ENCODE results near the gene LUZP2. TPM values are rescaled to one million over a fixed set of nuclear protein-coding genes. Genes with fewer than 3 reads are reported as not detected.

The LUZP2 gene
- total and polyA plus RNA-seq, 2 donors (not counting 1 experiment from before 2014, with no cell fraction given), result not detected

DNA sequence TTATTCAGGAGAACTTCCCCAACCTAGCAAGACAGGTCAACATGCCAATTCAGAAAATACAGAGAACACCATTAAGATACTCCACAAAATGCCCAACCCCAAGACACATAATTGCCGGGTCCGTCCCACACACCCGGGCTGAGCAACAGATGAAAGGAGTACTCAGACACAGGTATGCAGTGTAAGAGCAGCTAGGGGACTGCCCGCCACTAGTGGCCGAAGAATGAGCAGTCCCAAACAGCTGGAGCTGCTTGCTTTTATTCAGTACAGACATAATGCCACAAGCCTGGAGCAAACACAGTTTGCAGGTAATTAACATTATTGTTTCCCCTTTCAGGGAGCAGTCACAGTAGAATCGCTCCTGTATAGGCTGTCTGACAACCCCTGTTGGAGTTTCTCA, 364.6 kb downstream of the LUZP2 start:
- ATAC-seq (ENCODE audit: low read depth) (no peak), DNase-seq (no peak)
- no peaks in the 10 kb centered on the region for H3K27me3 Mint-ChIP-seq
- ChIA-PET POLR2A (no interaction called here), CTCF (no interaction called here)
- H3K36me3 ChIP-seq (replicated peaks in 1 of 2; ENCODE audit: control extremely low read depth in 1 of 2, control insufficient read depth in 1 of 2, extremely low read depth in 1 of 2, insufficient read depth in 2 of 2, low read length in 1 of 2), result no peaks in the 10 kb centered on the region
- intact Hi-C loops (cut with micrococcal nuclease), result no loop called here
- H3K4me3 ChIP-seq (ENCODE audit: control extremely low read depth in 1 of 5, extremely low read depth in 1 of 5, insufficient read depth in 1 of 5, low read depth in 2 of 5, low read length in 4 of 5), result no peak overlapping the region
- H3K27ac ChIP-seq (ENCODE audit: low read length in 2 of 2), result no peak overlapping the region
- no peak overlapping the region for H3K4me3 Mint-ChIP-seq
- no peak overlapping the region for H3K4me2 ChIP-seq (replicated peaks; ENCODE audit: low read depth, low read length, poor library complexity, severe bottlenecking)
- peaks cover 3% of the 10 kb centered on the region for H3K4me1 Mint-ChIP-seq
- WGBS (ENCODE audit: insufficient coverage), result 90% methylated on average over 6 of the region's 6 CpGs
- H3K9me3 ChIP-seq (ENCODE audit: control extremely low read depth in 1 of 3, control insufficient read depth in 2 of 3, insufficient read depth in 1 of 3, low read length in 2 of 3), result peaks cover 0 to 15% (median 0%) of the 10 kb centered on the region in 3 donors
- no peak overlapping the region for H3K27ac Mint-ChIP-seq
- H3K9me3 Mint-ChIP-seq (ENCODE audit: insufficient read depth), result peaks cover 5% of the 10 kb centered on the region
- H3K9ac ChIP-seq (ENCODE audit: low read length), result no peak overlapping the region
- H3K79me2 ChIP-seq (ENCODE audit: control insufficient read depth, insufficient read depth, low read length), result no peaks in the 10 kb centered on the region
- TF ChIP-seq, protein P1, sequence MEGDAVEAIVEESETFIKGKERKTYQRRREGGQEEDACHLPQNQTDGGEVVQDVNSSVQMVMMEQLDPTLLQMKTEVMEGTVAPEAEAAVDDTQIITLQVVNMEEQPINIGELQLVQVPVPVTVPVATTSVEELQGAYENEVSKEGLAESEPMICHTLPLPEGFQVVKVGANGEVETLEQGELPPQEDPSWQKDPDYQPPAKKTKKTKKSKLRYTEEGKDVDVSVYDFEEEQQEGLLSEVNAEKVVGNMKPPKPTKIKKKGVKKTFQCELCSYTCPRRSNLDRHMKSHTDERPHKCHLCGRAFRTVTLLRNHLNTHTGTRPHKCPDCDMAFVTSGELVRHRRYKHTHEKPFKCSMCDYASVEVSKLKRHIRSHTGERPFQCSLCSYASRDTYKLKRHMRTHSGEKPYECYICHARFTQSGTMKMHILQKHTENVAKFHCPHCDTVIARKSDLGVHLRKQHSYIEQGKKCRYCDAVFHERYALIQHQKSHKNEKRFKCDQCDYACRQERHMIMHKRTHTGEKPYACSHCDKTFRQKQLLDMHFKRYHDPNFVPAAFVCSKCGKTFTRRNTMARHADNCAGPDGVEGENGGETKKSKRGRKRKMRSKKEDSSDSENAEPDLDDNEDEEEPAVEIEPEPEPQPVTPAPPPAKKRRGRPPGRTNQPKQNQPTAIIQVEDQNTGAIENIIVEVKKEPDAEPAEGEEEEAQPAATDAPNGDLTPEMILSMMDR (IDR thresholded peaks at IDR 0.05), result no peak
- TF ChIP-seq EZH2 (IDR thresholded peaks at IDR 0.05; ENCODE audit: borderline replicate concordance, insufficient read depth, low read depth, low read length, poor library complexity, severe bottlenecking), result no peak
- no peaks in the 10 kb centered on the region for H3K27me3 ChIP-seq (replicated peaks in 1 of 4; ENCODE audit: control extremely low read depth in 1 of 4, control insufficient read depth in 3 of 4, insufficient read depth in 4 of 4, low read length in 3 of 4)
- H4K20me1 ChIP-seq (ENCODE audit: control insufficient read depth, insufficient read depth, low read length, poor library complexity, severe bottlenecking), result no peaks in the 10 kb centered on the region
- no peak overlapping the region for H2AFZ ChIP-seq (ENCODE audit: insufficient read depth, low read depth, low read length, poor library complexity, severe bottlenecking)
- no peaks in the 10 kb centered on the region for H3K4me1 ChIP-seq (ENCODE audit: control insufficient read depth in 2 of 2, insufficient read depth in 2 of 2, low read length in 2 of 2)

DNA sequence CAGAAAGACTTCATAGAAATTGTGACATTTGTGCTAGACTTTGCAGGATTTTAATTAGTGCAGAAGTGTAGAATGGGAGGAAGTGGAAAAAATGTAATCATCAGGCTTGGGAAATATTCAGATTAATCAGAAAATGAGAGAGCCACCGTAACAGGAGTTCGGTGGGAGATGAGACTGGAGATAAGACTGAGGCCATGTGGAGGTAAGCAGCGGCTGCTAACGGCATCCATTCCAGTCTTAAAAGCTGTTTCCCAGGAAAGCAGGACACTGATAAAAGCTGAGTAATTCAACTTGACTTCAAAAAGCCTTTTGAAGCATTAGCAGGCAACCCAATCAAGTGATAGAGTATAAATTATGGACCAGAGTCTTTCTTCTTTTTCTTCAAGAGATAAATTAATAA, 369.9 kb downstream of the LUZP2 start:
- Histone ChIP-seq H3K9ac (ENCODE audit: low read length) (no peak overlapping the region), H3K36me3 (replicated peaks in 1 of 2; ENCODE audit: control extremely low read depth in 1 of 2, control insufficient read depth in 1 of 2, extremely low read depth in 1 of 2, insufficient read depth in 2 of 2, low read length in 1 of 2) (no peaks in the 10 kb centered on the region), H3K27me3 (replicated peaks in 1 of 4; ENCODE audit: control extremely low read depth in 1 of 4, control insufficient read depth in 3 of 4, insufficient read depth in 4 of 4, low read length in 3 of 4) (no peaks in the 10 kb centered on the region), H3K9me3 (ENCODE audit: control extremely low read depth in 1 of 3, control insufficient read depth in 2 of 3, insufficient read depth in 1 of 3, low read length in 2 of 3) (no peaks in the 10 kb centered on the region), H3K27ac (ENCODE audit: low read length in 2 of 2) (no peak overlapping the region), H3K79me2 (ENCODE audit: control insufficient read depth, insufficient read depth, low read length) (no peaks in the 10 kb centered on the region), H3K4me2 (replicated peaks; ENCODE audit: low read depth, low read length, poor library complexity, severe bottlenecking) (no peak overlapping the region), H2AFZ (ENCODE audit: insufficient read depth, low read depth, low read length, poor library complexity, severe bottlenecking) (no peak overlapping the region), H3K4me3 (ENCODE audit: control extremely low read depth in 1 of 5, extremely low read depth in 1 of 5, insufficient read depth in 1 of 5, low read depth in 2 of 5, low read length in 4 of 5) (no peak overlapping the region), H4K20me1 (ENCODE audit: control insufficient read depth, insufficient read depth, low read length, poor library complexity, severe bottlenecking) (no peaks in the 10 kb centered on the region), H3K4me1 (ENCODE audit: control insufficient read depth in 2 of 2, insufficient read depth in 2 of 2, low read length in 2 of 2) (no peaks in the 10 kb centered on the region)
- ChIA-PET POLR2A (no interaction called here), CTCF (no interaction called here)
- ATAC-seq (ENCODE audit: low read depth) (no peak), DNase-seq (no peak)
- 83% methylated on average over 4 of the region's 4 CpGs for WGBS (ENCODE audit: insufficient coverage)
- intact Hi-C loops (cut with micrococcal nuclease), result no loop called here
- Mint-ChIP-seq H3K4me1 (no peaks in the 10 kb centered on the region), H3K4me3 (no peak overlapping the region), H3K27me3 (no peaks in the 10 kb centered on the region), H3K27ac (no peak overlapping the region), H3K9me3 (ENCODE audit: insufficient read depth) (no peaks in the 10 kb centered on the region)
- TF ChIP-seq, protein P1 (IDR thresholded peaks at IDR 0.05), result no peak
- no peak for TF ChIP-seq EZH2 (IDR thresholded peaks at IDR 0.05; ENCODE audit: borderline replicate concordance, insufficient read depth, low read depth, low read length, poor library complexity, severe bottlenecking)
